Neural progenitor cell (in vitro differentiated cells): ENCODE data around the gene SERPINA10.

Experiments used
- EZH2 ChIP-seq: fragments of 200-600 bp; sonication (generic); IDR thresholded peaks from 2 replicates; pipeline ENCODE4 v1.6.1; 2017; ENCODE audit warnings: antibody characterized with exemption, mild to moderate bottlenecking, moderate library complexity
- EZH2phosphoT487 ChIP-seq: fragments of 200-600 bp; sonication (generic); IDR thresholded peaks from 2 replicates; pipeline ENCODE4 v1.6.1; 2017; ENCODE audit warnings: antibody characterized with exemption
- TF ChIP-seq, protein P1 (sequence below): fragments of 200-600 bp; sonication (generic); IDR thresholded peaks from 2 replicates; pipeline ENCODE4 v1.5.1; 2017; ENCODE audit warnings: antibody characterized with exemption, mild to moderate bottlenecking

GRCh38 chr14:94295360-94296180, 2.5 kb upstream of the SERPINA10 start:
- TF ChIP-seq, protein P1, sequence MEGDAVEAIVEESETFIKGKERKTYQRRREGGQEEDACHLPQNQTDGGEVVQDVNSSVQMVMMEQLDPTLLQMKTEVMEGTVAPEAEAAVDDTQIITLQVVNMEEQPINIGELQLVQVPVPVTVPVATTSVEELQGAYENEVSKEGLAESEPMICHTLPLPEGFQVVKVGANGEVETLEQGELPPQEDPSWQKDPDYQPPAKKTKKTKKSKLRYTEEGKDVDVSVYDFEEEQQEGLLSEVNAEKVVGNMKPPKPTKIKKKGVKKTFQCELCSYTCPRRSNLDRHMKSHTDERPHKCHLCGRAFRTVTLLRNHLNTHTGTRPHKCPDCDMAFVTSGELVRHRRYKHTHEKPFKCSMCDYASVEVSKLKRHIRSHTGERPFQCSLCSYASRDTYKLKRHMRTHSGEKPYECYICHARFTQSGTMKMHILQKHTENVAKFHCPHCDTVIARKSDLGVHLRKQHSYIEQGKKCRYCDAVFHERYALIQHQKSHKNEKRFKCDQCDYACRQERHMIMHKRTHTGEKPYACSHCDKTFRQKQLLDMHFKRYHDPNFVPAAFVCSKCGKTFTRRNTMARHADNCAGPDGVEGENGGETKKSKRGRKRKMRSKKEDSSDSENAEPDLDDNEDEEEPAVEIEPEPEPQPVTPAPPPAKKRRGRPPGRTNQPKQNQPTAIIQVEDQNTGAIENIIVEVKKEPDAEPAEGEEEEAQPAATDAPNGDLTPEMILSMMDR, result no peak
- TF ChIP-seq EZH2phosphoT487, result no peak
- no peak for TF ChIP-seq EZH2
